HG03469 (cell line): Measurements from ENCODE around the gene TTC3.
"Not testable (repeated sequence)": the region's sequence is repeated elsewhere in the genome, so short reads cannot be mapped to it uniquely, and the experiment has no call there.

ENCODE experiments used
- ATAC-seq: cut with Tn5 transposase; IDR thresholded peaks from one replicate; pipeline ENCODE4 v1.9.1; 2021; ENCODE audit warnings: mild to moderate bottlenecking, moderate library complexity, moderate number of reproducible peaks; ENCODE audit not compliant: unreplicated experiment

The TTC3 gene

GRCh38 chr21:37093977-37094376 is 20.9 kb downstream of the TTC3 start:
- no peak for ATAC-seq

- no peak for ATAC-seq
Observed at GRCh38 chr21:37095821-37096220, 22.8 kb downstream of the TTC3 start.

GRCh38 chr21:37098751-37099150 is 25.7 kb downstream of the TTC3 start:
- no peak for ATAC-seq

GRCh38 chr21:37100316-37100715 is 27.3 kb downstream of the TTC3 start:
- no peak for ATAC-seq

GRCh38 chr21:37101384-37101783 is 28.3 kb downstream of the TTC3 start:
- no peak for ATAC-seq

GRCh38 chr21:37102746-37103145 is 29.7 kb downstream of the TTC3 start:
- ATAC-seq: not testable (repeated sequence)

GRCh38 chr21:37106998-37107397 is 33.9 kb downstream of the TTC3 start:
- ATAC-seq: no peak

- ATAC-seq: not testable (repeated sequence)
Observed at GRCh38 chr21:37111029-37111428, 38.0 kb downstream of the TTC3 start.

GRCh38 chr21:37114301-37114700 is 41.2 kb downstream of the TTC3 start:
- ATAC-seq: not testable (repeated sequence)

- not testable (repeated sequence) for ATAC-seq
Observed at GRCh38 chr21:37116459-37116858, 43.4 kb downstream of the TTC3 start.

- no peak for ATAC-seq
Observed at GRCh38 chr21:37117204-37117603, 44.1 kb downstream of the TTC3 start.

- ATAC-seq: no peak
Observed at GRCh38 chr21:37118187-37118826, 45.3 kb downstream of the TTC3 start.

GRCh38 chr21:37119421-37120218 is 46.6 kb downstream of the TTC3 start:
- no peak for ATAC-seq

GRCh38 chr21:37128076-37128475 is 55.0 kb downstream of the TTC3 start:
- no peak for ATAC-seq

GRCh38 chr21:37130971-37131370 is 57.9 kb downstream of the TTC3 start:
- ATAC-seq: no peak

GRCh38 chr21:37136261-37136660 is 63.2 kb downstream of the TTC3 start:
- ATAC-seq: no peak

- no peak for ATAC-seq
Observed at GRCh38 chr21:37136744-37137143, 63.7 kb downstream of the TTC3 start.

- ATAC-seq: no peak
Observed at GRCh38 chr21:37139154-37139553, 66.1 kb downstream of the TTC3 start.

- no peak for ATAC-seq
Observed at GRCh38 chr21:37139902-37140301, 66.8 kb downstream of the TTC3 start.

- not testable (repeated sequence) for ATAC-seq
Observed at GRCh38 chr21:37143392-37143791, 70.3 kb downstream of the TTC3 start.

- ATAC-seq: no peak
Observed at GRCh38 chr21:37145635-37146111, 72.6 kb downstream of the TTC3 start.
